Measurements from ENCODE around the gene KRTAP29-1.

KRTAP29-1 gene

DNA sequence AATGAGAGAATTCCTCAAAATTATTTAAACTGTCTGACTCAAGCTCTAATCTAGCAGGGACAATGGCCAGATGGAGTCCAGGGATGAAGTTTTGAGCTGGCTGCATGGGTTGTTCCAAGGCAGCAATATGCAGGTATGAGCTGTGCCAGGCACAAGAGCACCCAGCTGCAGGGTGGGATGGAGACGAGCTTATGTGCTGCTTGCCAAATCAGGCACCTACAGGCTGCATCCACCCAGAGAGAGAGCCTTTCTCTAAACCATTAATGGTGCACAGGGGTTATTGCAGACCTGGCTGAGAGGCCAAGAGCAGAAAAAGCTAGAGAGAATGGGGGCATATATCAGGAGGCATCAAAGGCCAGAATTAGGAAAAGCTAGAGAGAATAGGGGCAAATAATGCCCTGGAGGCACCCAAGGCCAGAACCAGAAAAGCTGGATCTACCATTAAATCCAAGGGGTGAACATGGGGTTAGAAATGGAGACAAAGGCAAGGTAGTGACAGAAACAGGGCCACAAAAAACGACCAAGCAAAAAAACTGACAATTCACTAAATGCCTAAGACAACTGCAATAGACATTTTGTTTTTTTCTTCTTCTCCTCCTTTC lies 37.0 kb upstream of the KRTAP29-1 start:
- no CpG with 5 or more reads among the region's 2 CpGs for WGBS (ENCODE audit: insufficient coverage, insufficient read length)
- no peak for DNase-seq (ENCODE audit: low read depth, low spot score)
- Histone ChIP-seq H3K4me1 (ENCODE audit: control insufficient read depth, insufficient read depth, low read length) (no peaks in the 10 kb centered on the region), H3K27ac (ENCODE audit: low read length) (no peak overlapping the region), H3K36me3 (ENCODE audit: control insufficient read depth, insufficient read depth, low read length) (no peaks in the 10 kb centered on the region), H3K4me3 (ENCODE audit: low read length) (no peak overlapping the region), H3K27me3 (ENCODE audit: control insufficient read depth, insufficient read depth, low read length) (no peaks in the 10 kb centered on the region), H3K9me3 (ENCODE audit: control insufficient read depth, insufficient read depth, low read length) (no peaks in the 10 kb centered on the region)

DNA sequence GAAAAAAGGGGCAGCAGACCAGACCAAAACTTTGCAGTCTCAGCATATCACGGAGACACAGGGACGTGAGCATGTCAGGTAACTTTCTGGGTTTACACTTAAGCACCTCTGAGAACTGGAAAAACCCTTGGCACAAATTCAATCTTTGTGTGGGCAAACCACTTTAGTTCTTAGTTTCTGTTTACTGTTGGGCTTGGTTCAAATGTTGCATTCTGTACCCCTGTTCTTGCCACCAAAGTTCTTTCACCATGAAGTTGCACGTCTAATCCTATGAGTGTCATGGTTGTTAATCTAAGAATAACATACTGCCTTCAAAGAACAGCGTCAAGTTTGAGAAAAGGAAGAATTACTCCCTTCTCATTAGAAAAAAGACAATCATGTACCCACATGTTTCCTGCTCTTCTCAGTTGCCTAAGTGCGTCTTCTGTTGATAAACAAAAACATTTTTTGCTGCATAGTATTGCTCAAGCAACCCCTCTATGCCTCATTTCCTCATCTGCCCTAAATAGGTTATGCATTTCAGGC lies 36.4 kb upstream of the KRTAP29-1 start:
- H3K9me3 ChIP-seq (ENCODE audit: control insufficient read depth, insufficient read depth, low read length) = no peaks in the 10 kb centered on the region
- no peak for DNase-seq (ENCODE audit: low read depth, low spot score)
- no peaks in the 10 kb centered on the region for H3K4me1 ChIP-seq (ENCODE audit: control insufficient read depth, insufficient read depth, low read length)
- no peaks in the 10 kb centered on the region for H3K36me3 ChIP-seq (ENCODE audit: control insufficient read depth, insufficient read depth, low read length)
- no peak overlapping the region for H3K4me3 ChIP-seq (ENCODE audit: low read length)
- no CpG with 5 or more reads among the region's 5 CpGs for WGBS (ENCODE audit: insufficient coverage, insufficient read length)
- no peak overlapping the region for H3K27ac ChIP-seq (ENCODE audit: low read length)
- H3K27me3 ChIP-seq (ENCODE audit: control insufficient read depth, insufficient read depth, low read length) = no peaks in the 10 kb centered on the region

DNA sequence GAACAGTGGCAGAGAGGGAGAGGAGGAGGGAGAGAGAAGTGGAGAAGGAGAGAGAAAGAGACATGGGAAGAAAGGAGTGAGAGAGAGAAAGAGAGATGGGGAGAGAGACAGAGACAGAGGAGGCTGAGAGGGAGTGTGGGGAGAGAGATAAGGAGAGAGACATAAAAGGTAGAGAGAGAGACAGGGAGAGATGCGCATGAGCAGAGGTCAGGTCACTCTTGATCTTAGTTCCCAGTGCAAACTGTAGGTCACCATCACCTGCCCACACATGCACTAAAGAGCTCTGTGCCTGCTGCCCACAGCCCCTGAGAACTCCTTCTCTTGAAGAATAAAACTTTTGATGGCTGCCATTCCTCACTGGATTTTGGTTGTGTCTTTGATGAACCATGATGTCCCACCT lies 33.1 kb upstream of the KRTAP29-1 start:
- no peak for DNase-seq (ENCODE audit: low read depth, low spot score)
- no CpG with 5 or more reads among the region's 1 CpG for WGBS (ENCODE audit: insufficient coverage, insufficient read length)

DNA sequence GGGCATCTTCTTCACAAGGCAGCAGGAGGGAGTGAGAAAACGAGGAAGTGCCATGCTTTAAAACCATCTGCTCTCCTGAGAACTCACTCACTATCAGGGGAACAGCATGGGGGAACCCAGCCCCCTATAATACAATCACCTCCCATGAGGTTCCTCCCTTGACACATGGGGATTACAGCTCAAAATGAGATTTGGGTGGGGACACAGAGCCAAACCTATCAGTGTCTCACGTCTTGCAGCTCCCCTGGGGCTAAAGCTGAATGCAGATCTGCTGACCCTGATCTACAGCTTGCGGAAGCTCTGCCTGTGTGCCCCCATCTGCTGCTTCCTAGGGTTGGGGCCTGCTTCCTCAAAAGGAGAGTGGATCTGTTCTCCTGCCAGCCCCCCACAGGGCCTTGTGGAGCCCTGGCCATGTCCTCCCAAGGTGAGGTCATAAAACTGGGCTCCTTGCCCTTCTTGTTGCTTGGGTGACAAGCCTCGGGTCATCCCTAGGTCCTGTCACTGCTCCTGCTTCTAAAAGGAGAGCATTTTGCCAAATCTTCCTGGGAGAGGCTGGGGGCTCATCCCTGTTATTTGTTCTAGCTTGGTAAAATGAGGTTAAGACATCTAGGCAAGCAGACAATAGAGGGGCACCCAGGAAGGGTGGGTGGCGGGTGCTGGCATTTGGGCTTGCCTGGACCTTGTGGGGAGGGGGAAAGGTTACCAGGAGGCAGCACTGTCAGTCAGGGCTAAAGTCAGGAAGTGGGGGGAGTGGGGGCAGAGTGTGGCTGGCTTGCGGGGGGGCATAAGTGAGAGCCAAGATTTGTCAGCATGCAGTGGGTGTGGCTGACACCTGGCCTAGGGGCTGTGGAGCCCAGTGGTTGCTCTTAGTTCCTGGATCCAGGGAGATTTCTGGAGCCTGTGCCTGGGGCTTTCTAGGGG lies 32.0 kb upstream of the KRTAP29-1 start:
- no peaks in the 10 kb centered on the region for H3K27me3 ChIP-seq (ENCODE audit: control insufficient read depth, insufficient read depth, low read length)
- no peak overlapping the region for H3K27ac ChIP-seq (ENCODE audit: low read length)
- H3K36me3 ChIP-seq (ENCODE audit: control insufficient read depth, insufficient read depth, low read length) = no peaks in the 10 kb centered on the region
- WGBS (ENCODE audit: insufficient coverage, insufficient read length) = no CpG with 5 or more reads among the region's 6 CpGs
- H3K4me1 ChIP-seq (ENCODE audit: control insufficient read depth, insufficient read depth, low read length) = no peaks in the 10 kb centered on the region
- H3K9me3 ChIP-seq (ENCODE audit: control insufficient read depth, insufficient read depth, low read length) = no peaks in the 10 kb centered on the region
- H3K4me3 ChIP-seq (ENCODE audit: low read length) = no peak overlapping the region
- DNase-seq (ENCODE audit: low read depth, low spot score) = no peak

More for the DNA sequence above, 33.1 kb upstream of the KRTAP29-1 start:
- Histone ChIP-seq H3K4me3 (ENCODE audit: low read length) (no peak overlapping the region), H3K27me3 (ENCODE audit: control insufficient read depth, insufficient read depth, low read length) (no peaks in the 10 kb centered on the region), H3K4me1 (ENCODE audit: control insufficient read depth, insufficient read depth, low read length) (no peaks in the 10 kb centered on the region), H3K36me3 (ENCODE audit: control insufficient read depth, insufficient read depth, low read length) (no peaks in the 10 kb centered on the region), H3K27ac (ENCODE audit: low read length) (no peak overlapping the region), H3K9me3 (ENCODE audit: control insufficient read depth, insufficient read depth, low read length) (no peaks in the 10 kb centered on the region)

DNA sequence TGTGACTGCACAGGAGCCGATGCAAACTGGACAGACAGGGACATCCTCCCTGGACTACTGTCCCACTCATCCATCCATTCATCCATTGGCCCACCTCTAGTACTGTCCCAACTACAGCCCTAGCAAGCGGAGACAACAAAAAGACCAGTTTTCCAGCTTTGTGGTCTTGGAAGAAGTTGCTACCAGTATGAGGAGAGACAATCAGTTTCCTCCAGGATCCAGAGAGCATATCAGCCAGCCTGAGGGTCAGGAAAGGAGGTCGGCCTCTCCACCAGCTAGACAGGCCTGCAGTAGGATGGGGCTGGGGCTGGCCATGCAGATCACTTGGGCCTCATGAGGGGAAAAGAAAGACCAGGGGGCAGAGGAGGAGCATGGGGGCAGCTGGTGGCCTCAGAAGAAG lies 31.2 kb upstream of the KRTAP29-1 start:
- no peak overlapping the region for H3K27ac ChIP-seq (ENCODE audit: low read length)
- H3K9me3 ChIP-seq (ENCODE audit: control insufficient read depth, insufficient read depth, low read length) = no peaks in the 10 kb centered on the region
- no peaks in the 10 kb centered on the region for H3K36me3 ChIP-seq (ENCODE audit: control insufficient read depth, insufficient read depth, low read length)
- no peaks in the 10 kb centered on the region for H3K27me3 ChIP-seq (ENCODE audit: control insufficient read depth, insufficient read depth, low read length)
- WGBS (ENCODE audit: insufficient coverage, insufficient read length) = no CpG with 5 or more reads among the region's 3 CpGs
- DNase-seq (ENCODE audit: low read depth, low spot score) = no peak
- H3K4me3 ChIP-seq (ENCODE audit: low read length) = no peak overlapping the region
- no peaks in the 10 kb centered on the region for H3K4me1 ChIP-seq (ENCODE audit: control insufficient read depth, insufficient read depth, low read length)

DNA sequence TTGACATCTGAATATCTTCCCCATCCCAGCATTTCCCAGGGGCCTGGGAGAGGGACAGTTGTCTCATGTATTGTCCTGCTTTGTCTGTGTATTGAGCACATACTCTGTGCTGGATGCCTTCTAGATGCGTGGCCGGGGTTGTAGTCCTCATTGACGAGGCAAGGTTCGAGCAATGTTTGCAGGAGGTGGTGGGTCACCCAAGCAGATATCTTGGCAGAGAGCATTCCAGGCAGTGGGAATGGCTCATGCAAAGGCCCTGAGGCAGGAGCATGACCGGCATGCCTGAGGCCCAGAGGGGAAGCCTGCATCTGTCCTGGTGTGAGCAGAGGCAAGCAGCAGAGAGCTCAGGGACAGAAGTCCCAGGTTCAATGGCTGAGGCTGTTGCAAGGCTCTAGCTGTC lies 30.4 kb upstream of the KRTAP29-1 start:
- Histone ChIP-seq H3K4me3 (ENCODE audit: low read length) (no peak overlapping the region), H3K27ac (ENCODE audit: low read length) (no peak overlapping the region), H3K9me3 (ENCODE audit: control insufficient read depth, insufficient read depth, low read length) (no peaks in the 10 kb centered on the region), H3K4me1 (ENCODE audit: control insufficient read depth, insufficient read depth, low read length) (no peaks in the 10 kb centered on the region), H3K27me3 (ENCODE audit: control insufficient read depth, insufficient read depth, low read length) (no peaks in the 10 kb centered on the region), H3K36me3 (ENCODE audit: control insufficient read depth, insufficient read depth, low read length) (no peaks in the 10 kb centered on the region)
- no peak for DNase-seq (ENCODE audit: low read depth, low spot score)
- WGBS (ENCODE audit: insufficient coverage, insufficient read length) = no CpG with 5 or more reads among the region's 5 CpGs

DNA sequence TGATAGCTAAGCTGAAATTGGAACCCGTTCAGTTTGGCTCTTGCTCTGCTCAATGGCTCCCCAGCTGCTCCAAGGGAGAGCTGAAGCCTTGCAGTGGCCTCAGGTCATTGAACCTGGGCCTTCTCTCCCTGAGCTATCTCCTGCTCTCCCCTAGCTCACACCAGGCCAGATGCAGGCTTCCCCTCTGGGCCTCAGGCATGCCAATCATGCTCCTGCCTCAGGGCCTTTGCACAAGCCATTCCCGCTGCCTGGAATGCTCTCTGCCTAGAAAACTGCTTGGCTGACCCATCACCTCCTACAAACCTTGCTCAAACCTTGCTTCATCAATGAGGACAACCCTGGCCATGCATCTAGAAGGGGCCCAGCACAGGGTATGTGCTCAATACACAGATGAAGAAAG lies 29.6 kb upstream of the KRTAP29-1 start:
- H3K9me3 ChIP-seq (ENCODE audit: control insufficient read depth, insufficient read depth, low read length) = no peaks in the 10 kb centered on the region
- WGBS (ENCODE audit: insufficient coverage, insufficient read length) = no CpG with 5 or more reads among the region's 2 CpGs
- H3K36me3 ChIP-seq (ENCODE audit: control insufficient read depth, insufficient read depth, low read length) = no peaks in the 10 kb centered on the region
- no peak for DNase-seq (ENCODE audit: low read depth, low spot score)
- H3K4me1 ChIP-seq (ENCODE audit: control insufficient read depth, insufficient read depth, low read length) = no peaks in the 10 kb centered on the region
- no peak overlapping the region for H3K27ac ChIP-seq (ENCODE audit: low read length)
- H3K4me3 ChIP-seq (ENCODE audit: low read length) = no peak overlapping the region
- no peaks in the 10 kb centered on the region for H3K27me3 ChIP-seq (ENCODE audit: control insufficient read depth, insufficient read depth, low read length)

DNA sequence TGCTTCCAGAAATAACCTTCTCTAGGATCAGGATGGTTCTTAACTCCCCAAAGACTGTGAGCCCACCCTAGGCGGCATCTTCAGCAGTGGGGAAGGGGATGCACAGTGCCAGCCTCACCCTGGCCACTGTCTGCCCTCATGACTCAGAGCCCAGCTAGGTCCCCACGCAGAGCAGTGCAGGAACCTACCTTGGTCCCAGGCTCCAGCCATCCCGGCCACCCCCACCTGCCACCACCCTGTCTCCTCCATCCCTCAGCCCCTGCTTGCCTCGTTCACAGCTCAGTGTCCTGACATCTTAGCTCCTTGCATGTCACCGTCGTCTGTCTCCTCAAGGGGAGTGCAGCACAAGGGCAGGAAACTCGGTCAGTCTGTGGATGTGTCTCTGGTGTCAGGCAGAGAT lies 29.0 kb upstream of the KRTAP29-1 start:
- Histone ChIP-seq H3K36me3 (ENCODE audit: control insufficient read depth, insufficient read depth, low read length) (no peaks in the 10 kb centered on the region), H3K4me3 (ENCODE audit: low read length) (no peak overlapping the region), H3K4me1 (ENCODE audit: control insufficient read depth, insufficient read depth, low read length) (no peaks in the 10 kb centered on the region), H3K27me3 (ENCODE audit: control insufficient read depth, insufficient read depth, low read length) (no peaks in the 10 kb centered on the region), H3K9me3 (ENCODE audit: control insufficient read depth, insufficient read depth, low read length) (no peaks in the 10 kb centered on the region), H3K27ac (ENCODE audit: low read length) (no peak overlapping the region)
- no CpG with 5 or more reads among the region's 7 CpGs for WGBS (ENCODE audit: insufficient coverage, insufficient read length)
- DNase-seq (ENCODE audit: low read depth, low spot score) = no peak

DNA sequence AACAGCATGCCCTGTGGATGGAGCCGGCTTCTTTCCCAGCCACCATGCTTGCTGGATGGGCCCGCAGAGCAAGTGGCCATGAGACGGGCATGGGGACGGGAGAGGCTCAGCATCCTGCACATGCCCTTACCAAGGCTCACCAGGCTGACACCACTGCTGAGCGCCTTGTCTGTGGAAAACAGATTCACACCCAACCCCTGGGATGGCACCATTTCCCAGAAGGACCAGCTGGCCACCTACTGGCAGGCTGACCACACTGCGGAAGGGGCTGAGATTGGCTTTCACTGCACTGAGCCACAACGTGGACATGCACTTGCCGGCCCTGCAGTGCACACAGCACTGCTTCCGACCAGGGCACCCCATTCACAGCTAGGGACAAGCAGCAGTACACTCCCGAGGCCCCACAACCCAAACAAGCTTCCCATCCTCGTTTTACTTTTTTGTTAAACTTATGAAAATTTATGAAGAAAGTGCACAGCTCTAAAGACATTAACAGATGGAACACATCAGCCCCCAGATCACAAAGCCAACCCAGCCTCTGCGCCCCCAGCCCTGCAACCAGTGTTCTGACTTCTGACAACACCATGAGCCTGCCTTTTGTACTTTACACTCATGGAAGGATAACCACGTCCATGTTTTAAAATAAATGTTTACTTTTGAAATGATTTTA lies 26.8 kb upstream of the KRTAP29-1 start:
- no peak overlapping the region for H3K27ac ChIP-seq (ENCODE audit: low read length)
- H3K27me3 ChIP-seq (ENCODE audit: control insufficient read depth, insufficient read depth, low read length) = no peaks in the 10 kb centered on the region
- no peak overlapping the region for H3K4me3 ChIP-seq (ENCODE audit: low read length)
- H3K4me1 ChIP-seq (ENCODE audit: control insufficient read depth, insufficient read depth, low read length) = no peaks in the 10 kb centered on the region
- H3K9me3 ChIP-seq (ENCODE audit: control insufficient read depth, insufficient read depth, low read length) = no peaks in the 10 kb centered on the region
- peak; percentile 22 for DNase-seq (ENCODE audit: low read depth, low spot score)
- no CpG with 5 or more reads among the region's 13 CpGs for WGBS (ENCODE audit: insufficient coverage, insufficient read length)
- no peaks in the 10 kb centered on the region for H3K36me3 ChIP-seq (ENCODE audit: control insufficient read depth, insufficient read depth, low read length)

DNA sequence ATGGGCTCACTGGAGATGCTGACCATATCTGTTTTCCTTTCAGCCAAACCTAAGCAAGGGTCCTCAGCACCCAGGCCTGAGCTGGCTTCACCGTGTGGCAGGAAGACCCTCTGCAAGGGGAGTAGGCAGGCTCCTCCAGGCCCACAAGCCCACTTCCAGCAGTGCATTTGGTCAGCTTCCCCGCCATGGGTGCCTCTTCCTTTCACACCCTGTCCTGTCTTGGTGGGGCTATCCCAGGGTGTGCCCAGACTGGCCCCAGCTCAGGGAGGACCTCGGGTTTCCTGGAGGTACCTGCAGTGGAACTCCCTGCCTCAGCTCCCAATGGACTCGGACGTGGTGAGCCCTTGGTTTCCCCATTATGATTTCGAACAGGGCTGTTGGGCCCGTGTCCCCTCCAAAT lies 25.6 kb upstream of the KRTAP29-1 start:
- H3K4me3 ChIP-seq (ENCODE audit: low read length) = no peak overlapping the region; the same call in 1 of the 2 replicates
- H3K9me3 ChIP-seq (ENCODE audit: control insufficient read depth, insufficient read depth, low read length) = no peaks in the 10 kb centered on the region
- no peaks in the 10 kb centered on the region for H3K36me3 ChIP-seq (ENCODE audit: control insufficient read depth, insufficient read depth, low read length)
- H3K27me3 ChIP-seq (ENCODE audit: control insufficient read depth, insufficient read depth, low read length) = no peaks in the 10 kb centered on the region
- no peak for DNase-seq (ENCODE audit: low read depth, low spot score)
- no CpG with 5 or more reads among the region's 7 CpGs for WGBS (ENCODE audit: insufficient coverage, insufficient read length)
- H3K27ac ChIP-seq (ENCODE audit: low read length) = no peak overlapping the region
- no peaks in the 10 kb centered on the region for H3K4me1 ChIP-seq (ENCODE audit: control insufficient read depth, insufficient read depth, low read length)
